ENCODE data around the gene DIP2C.

GRCh38 chr10:224571-224970 is 464.9 kb downstream of the DIP2C start:
- TF ChIP-seq, protein P1, sequence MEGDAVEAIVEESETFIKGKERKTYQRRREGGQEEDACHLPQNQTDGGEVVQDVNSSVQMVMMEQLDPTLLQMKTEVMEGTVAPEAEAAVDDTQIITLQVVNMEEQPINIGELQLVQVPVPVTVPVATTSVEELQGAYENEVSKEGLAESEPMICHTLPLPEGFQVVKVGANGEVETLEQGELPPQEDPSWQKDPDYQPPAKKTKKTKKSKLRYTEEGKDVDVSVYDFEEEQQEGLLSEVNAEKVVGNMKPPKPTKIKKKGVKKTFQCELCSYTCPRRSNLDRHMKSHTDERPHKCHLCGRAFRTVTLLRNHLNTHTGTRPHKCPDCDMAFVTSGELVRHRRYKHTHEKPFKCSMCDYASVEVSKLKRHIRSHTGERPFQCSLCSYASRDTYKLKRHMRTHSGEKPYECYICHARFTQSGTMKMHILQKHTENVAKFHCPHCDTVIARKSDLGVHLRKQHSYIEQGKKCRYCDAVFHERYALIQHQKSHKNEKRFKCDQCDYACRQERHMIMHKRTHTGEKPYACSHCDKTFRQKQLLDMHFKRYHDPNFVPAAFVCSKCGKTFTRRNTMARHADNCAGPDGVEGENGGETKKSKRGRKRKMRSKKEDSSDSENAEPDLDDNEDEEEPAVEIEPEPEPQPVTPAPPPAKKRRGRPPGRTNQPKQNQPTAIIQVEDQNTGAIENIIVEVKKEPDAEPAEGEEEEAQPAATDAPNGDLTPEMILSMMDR (IDR thresholded peaks at IDR 0.05) = no peak
- TF ChIP-seq POLR2A (IDR thresholded peaks at IDR 0.05) = no peak
